Measurements from ENCODE around the gene PI4KA. TPM values are rescaled to one million over a fixed set of nuclear protein-coding genes. Genes with fewer than 3 reads are reported as not detected.

The PI4KA gene
- total and polyA plus RNA-seq, 5 experiments from 2014 or later = 34.4 to 158 (median 69.6) TPM

GRCh38 chr22:20889904-20890540 is 31.4 kb upstream of the PI4KA start:
- peaks cover 0 to 41% (median 9%) of the 10 kb centered on the region in 3 donors for H3K36me3 Mint-ChIP-seq
- DNase-seq (no peak), ATAC-seq (no peak)
- peak overlapping the region in 2 of 10 donors; percentile 28 to 65 for H3K27ac Mint-ChIP-seq
- no peaks in the 10 kb centered on the region for H3K9me3 Mint-ChIP-seq
- no peak overlapping the region for H3K4me3 Mint-ChIP-seq
- H3K27me3 Mint-ChIP-seq = peaks cover 0 to 2% (median 0%) of the 10 kb centered on the region in 5 donors
- H3K4me1 Mint-ChIP-seq = peaks cover 0 to 2% (median 0%) of the 10 kb centered on the region in 4 donors
- POLR2A ChIA-PET = no interaction called here

GRCh38 chr22:20889025-20889704 is 30.6 kb upstream of the PI4KA start:
- ATAC-seq (no peak), DNase-seq (no peak)
- Mint-ChIP-seq H3K4me1 (peaks cover 0 to 4% (median 0%) of the 10 kb centered on the region in 4 donors), H3K4me3 (no peak overlapping the region), H3K27ac (no peak overlapping the region), H3K27me3 (no peaks in the 10 kb centered on the region), H3K36me3 (peaks cover 0 to 50% (median 10%) of the 10 kb centered on the region in 3 donors), H3K9me3 (no peaks in the 10 kb centered on the region)
- POLR2A ChIA-PET = no interaction called here

- POLR2A ChIA-PET = no interaction called here
- Mint-ChIP-seq H3K4me3 (no peak overlapping the region), H3K36me3 (peaks cover 0 to 67% (median 15%) of the 10 kb centered on the region in 3 donors), H3K27ac (peak overlapping the region in 2 of 10 donors; percentile 18 to 67), H3K9me3 (no peaks in the 10 kb centered on the region), H3K4me1 (peaks cover 0 to 4% (median 0%) of the 10 kb centered on the region in 4 donors), H3K27me3 (no peaks in the 10 kb centered on the region)
- DNase-seq = no peak
- no peak for ATAC-seq
Observed at GRCh38 chr22:20887375-20887774, 28.8 kb upstream of the PI4KA start.

GRCh38 chr22:20885557-20886323 is 27.1 kb upstream of the PI4KA start:
- Mint-ChIP-seq H3K4me1 (peaks cover 0 to 4% (median 0%) of the 10 kb centered on the region in 4 donors), H3K36me3 (peaks cover 0 to 79% (median 16%) of the 10 kb centered on the region in 3 donors), H3K27ac (peak overlapping the region in 8 of 10 donors; percentile 5 to 85 (median 60)), H3K9me3 (no peaks in the 10 kb centered on the region), H3K4me3 (no peak overlapping the region), H3K27me3 (no peaks in the 10 kb centered on the region)
- DNase-seq = peak in 8 of 10 donors; percentile 6 to 68 (median 24)
- peak; percentile 53 to 70 for ATAC-seq
- POLR2A ChIA-PET = interaction anchor here (0.5 kb wide), 1 partner anchor 23 kb away, joined by 5 read pairs; no protein-coding TSS in a partner anchor

- H3K4me1 Mint-ChIP-seq = peaks cover 0 to 4% (median 0%) of the 10 kb centered on the region in 4 donors
- peaks cover 0 to 84% (median 19%) of the 10 kb centered on the region in 3 donors for H3K36me3 Mint-ChIP-seq
- H3K27me3 Mint-ChIP-seq = no peaks in the 10 kb centered on the region
- H3K27ac Mint-ChIP-seq = peak overlapping the region in 5 of 10 donors; percentile 5 to 85 (median 51)
- POLR2A ChIA-PET = no interaction called here
- no peak for DNase-seq
- H3K9me3 Mint-ChIP-seq = no peaks in the 10 kb centered on the region
- H3K4me3 Mint-ChIP-seq = no peak overlapping the region
- no peak for ATAC-seq
Observed at GRCh38 chr22:20885017-20885556, 26.5 kb upstream of the PI4KA start.

GRCh38 chr22:20884454-20884853 is 25.8 kb upstream of the PI4KA start:
- ATAC-seq (no peak), DNase-seq (no peak)
- peak overlapping the region in 1 of 10 donors; percentile 59 for H3K27ac Mint-ChIP-seq
- H3K36me3 Mint-ChIP-seq = peaks cover 0 to 80% (median 14%) of the 10 kb centered on the region in 3 donors
- H3K27me3 Mint-ChIP-seq = no peaks in the 10 kb centered on the region
- no peaks in the 10 kb centered on the region for H3K9me3 Mint-ChIP-seq
- no peak overlapping the region for H3K4me3 Mint-ChIP-seq
- H3K4me1 Mint-ChIP-seq = peaks cover 0 to 4% (median 0%) of the 10 kb centered on the region in 4 donors
- POLR2A ChIA-PET = no interaction called here

GRCh38 chr22:20882855-20883254 is 24.2 kb upstream of the PI4KA start:
- DNase-seq (no peak), ATAC-seq (no peak)
- Mint-ChIP-seq H3K4me1 (peaks cover 0 to 4% (median 0%) of the 10 kb centered on the region in 4 donors), H3K27ac (peak overlapping the region in 1 of 10 donors; percentile 77), H3K4me3 (no peak overlapping the region), H3K36me3 (peaks cover 0 to 71% (median 14%) of the 10 kb centered on the region in 3 donors), H3K9me3 (no peaks in the 10 kb centered on the region), H3K27me3 (no peaks in the 10 kb centered on the region)
- POLR2A ChIA-PET = no interaction called here

GRCh38 chr22:20881869-20882815 is 23.5 kb upstream of the PI4KA start:
- no peak overlapping the region for H3K4me3 Mint-ChIP-seq
- ATAC-seq (no peak), DNase-seq (no peak)
- H3K27me3 Mint-ChIP-seq = no peaks in the 10 kb centered on the region
- no peaks in the 10 kb centered on the region for H3K9me3 Mint-ChIP-seq
- H3K27ac Mint-ChIP-seq = peak overlapping the region in 3 of 10 donors; percentile 2 to 62 (median 43)
- peaks cover 0 to 4% (median 0%) of the 10 kb centered on the region in 4 donors for H3K4me1 Mint-ChIP-seq
- peaks cover 0 to 71% (median 14%) of the 10 kb centered on the region in 3 donors for H3K36me3 Mint-ChIP-seq
- POLR2A ChIA-PET = no interaction called here

GRCh38 chr22:20881231-20881630 is 22.6 kb upstream of the PI4KA start:
- no peak for ATAC-seq
- Mint-ChIP-seq H3K36me3 (peaks cover 0 to 78% (median 17%) of the 10 kb centered on the region in 3 donors), H3K27me3 (no peaks in the 10 kb centered on the region), H3K4me3 (no peak overlapping the region), H3K9me3 (no peaks in the 10 kb centered on the region), H3K27ac (no peak overlapping the region), H3K4me1 (peaks cover 0 to 4% (median 0%) of the 10 kb centered on the region in 4 donors)
- DNase-seq = no peak
- POLR2A ChIA-PET = no interaction called here

GRCh38 chr22:20877715-20878114 is 19.1 kb upstream of the PI4KA start:
- Mint-ChIP-seq H3K36me3 (peaks cover 0 to 69% (median 7%) of the 10 kb centered on the region in 3 donors), H3K27ac (peak overlapping the region in 1 of 10 donors; percentile 53), H3K4me1 (peaks cover 0 to 3% (median 0%) of the 10 kb centered on the region in 4 donors), H3K4me3 (no peak overlapping the region), H3K9me3 (no peaks in the 10 kb centered on the region), H3K27me3 (no peaks in the 10 kb centered on the region)
- POLR2A ChIA-PET = interaction anchor here (0.6 kb wide), 1 partner anchor 68 kb away, joined by 3 read pairs; no protein-coding TSS in a partner anchor
- no peak for DNase-seq
- ATAC-seq = no peak

- Mint-ChIP-seq H3K4me3 (no peak overlapping the region), H3K36me3 (peaks cover 0 to 70% (median 2%) of the 10 kb centered on the region in 3 donors), H3K27me3 (no peaks in the 10 kb centered on the region), H3K27ac (peak overlapping the region in 3 of 10 donors; percentile 28 to 60 (median 52)), H3K4me1 (peaks cover 0 to 3% (median 0%) of the 10 kb centered on the region in 4 donors), H3K9me3 (no peaks in the 10 kb centered on the region)
- POLR2A ChIA-PET = no interaction called here
- no peak for DNase-seq
- no peak for ATAC-seq
Observed at GRCh38 chr22:20875296-20875695, 16.7 kb upstream of the PI4KA start.
